ENCODE measurements around the gene LBX2. TPM values are rescaled to one million over a fixed set of nuclear protein-coding genes. Genes with fewer than 3 reads are reported as not detected.
A peak's percentile ranks its signal among the peaks of the same experiment; 100 is the strongest.

Gene LBX2
- total RNA-seq, 1 experiment from 2014 or later = 4.8 TPM

- DNase-seq (ENCODE audit: low spot score) = peak; percentile 61
These were observed 26.6 kb upstream of the LBX2 start, which contains the start of gene DQX1 for GRCh38 chr2:74525717-74526648. TSS of gene DQX1 (minus strand) at chr2:74526231. CDS start at chr2:74525729, 502 bp downstream.

- DNase-seq (ENCODE audit: low spot score) = no peak
These were observed 25.7 kb upstream of the LBX2 start for GRCh38 chr2:74524955-74525716.

- DNase-seq (ENCODE audit: low spot score) = no peak
These were observed 24.6 kb upstream of the LBX2 start for GRCh38 chr2:74524005-74524404.

GRCh38 chr2:74522516-74522915 lies 23.1 kb upstream of the LBX2 start:
- DNase-seq (ENCODE audit: low spot score) = no peak

GRCh38 chr2:74516650-74517049 lies 17.2 kb upstream of the LBX2 start:
- DNase-seq (ENCODE audit: low spot score) = no peak

- no peak for DNase-seq (ENCODE audit: low spot score)
These were observed 16.7 kb upstream of the LBX2 start for GRCh38 chr2:74515981-74516633.

GRCh38 chr2:74515271-74515980 lies 16.0 kb upstream of the LBX2 start:
- no peak for DNase-seq (ENCODE audit: low spot score)

GRCh38 chr2:74514368-74515270 lies 15.2 kb upstream of the LBX2 start, which contains the start of gene TLX2:
TSS of gene TLX2 (plus strand) at chr2:74514450. CDS start at chr2:74514807, 357 bp downstream.
- no peak for DNase-seq (ENCODE audit: low spot score)

- DNase-seq (ENCODE audit: low spot score) = no peak
These were observed 14.4 kb upstream of the LBX2 start for GRCh38 chr2:74513605-74514367.

GRCh38 chr2:74512744-74513604 lies 13.6 kb upstream of the LBX2 start:
- DNase-seq (ENCODE audit: low spot score) = no peak

GRCh38 chr2:74511104-74511989 lies 11.9 kb upstream of the LBX2 start:
- no peak for DNase-seq (ENCODE audit: low spot score)

GRCh38 chr2:74510272-74510671 lies 10.9 kb upstream of the LBX2 start:
- DNase-seq (ENCODE audit: low spot score) = no peak

- DNase-seq (ENCODE audit: low spot score) = peak; percentile 39
These were observed 8.6 kb upstream of the LBX2 start for GRCh38 chr2:74507926-74508520.

- peak; percentile 99 for DNase-seq (ENCODE audit: low spot score)
These were observed 7.9 kb upstream of the LBX2 start, which contains the start of gene PCGF1 for GRCh38 chr2:74507145-74507925. TSS of gene PCGF1 (minus strand) at chr2:74507695. CDS start at chr2:74507668, 27 bp downstream.

GRCh38 chr2:74505448-74506246 lies 6.2 kb upstream of the LBX2 start:
- DNase-seq (ENCODE audit: low spot score) = no peak
